Ecto neural progenitor cell (in vitro differentiated cells): Measurements from ENCODE around the gene MUC21.
"Not testable (repeated sequence)": the region's sequence is repeated elsewhere in the genome, so short reads cannot be mapped to it uniquely, and the experiment has no call there.

Experiments
- DNase-seq: peaks from one replicate; pipeline ENCODE4 v3.0.0-alpha.2; 2018; ENCODE audit warnings: low spot score

MUC21 gene

DNA sequence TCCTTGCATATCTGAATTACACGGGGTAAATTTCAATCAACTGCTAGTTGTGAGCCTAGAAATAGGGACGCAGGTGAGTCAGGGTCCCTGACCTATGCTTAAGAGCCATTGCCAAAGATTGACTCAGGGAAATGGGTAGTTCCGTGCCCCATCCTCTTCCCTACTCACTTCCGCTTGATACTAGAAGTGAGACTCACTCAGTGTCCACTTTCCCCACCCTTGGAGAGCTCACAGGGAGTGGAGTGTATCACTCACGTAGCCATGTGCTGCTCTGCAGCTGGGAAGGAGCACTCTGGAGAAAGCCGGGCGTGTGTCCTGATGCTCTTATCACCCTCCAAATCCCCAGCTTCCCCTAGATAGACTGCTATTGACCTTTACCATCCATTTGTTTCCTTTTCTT is 26.2 kb downstream of the MUC21 start:
- DNase-seq, result no peak

DNA sequence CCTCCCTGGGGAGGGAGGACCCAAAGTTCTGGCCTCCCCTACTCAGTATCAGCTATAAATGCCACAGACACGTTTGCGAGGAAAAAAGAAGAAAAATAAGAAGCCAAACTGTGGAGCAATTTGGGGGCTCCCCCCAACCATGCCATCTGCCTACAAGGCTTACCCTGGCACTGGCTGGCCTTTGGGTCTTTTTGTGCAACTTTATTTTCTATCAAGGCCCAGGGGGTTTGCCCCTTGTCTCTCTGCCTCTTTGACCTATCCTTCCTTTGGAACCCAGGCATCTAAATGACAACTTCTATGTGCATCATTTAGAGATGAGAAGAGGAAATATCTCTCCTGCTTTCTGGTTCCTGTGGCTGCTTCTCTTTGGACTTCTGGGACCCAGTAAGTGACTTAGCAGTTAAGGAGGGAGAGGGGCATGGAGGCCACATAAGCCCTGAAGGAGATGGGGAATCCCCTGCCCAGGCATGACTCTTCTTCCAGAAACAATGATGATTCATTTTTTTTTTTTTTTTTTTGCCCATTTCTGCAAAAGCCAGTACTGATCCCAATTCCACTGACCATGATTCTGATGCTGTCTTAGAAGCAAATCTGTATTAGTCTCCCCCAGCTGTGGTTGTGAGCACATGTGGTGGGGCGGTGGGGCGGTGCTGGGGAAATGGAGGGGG is 27.0 kb downstream of the MUC21 start, which contains the start of gene MUC22:
Gene MUC22 (plus strand): TSS at position 82 of the 668 bp plus-strand sequence. CDS start 233 bp downstream, at position 315.
- DNase-seq, result no peak

DNA sequence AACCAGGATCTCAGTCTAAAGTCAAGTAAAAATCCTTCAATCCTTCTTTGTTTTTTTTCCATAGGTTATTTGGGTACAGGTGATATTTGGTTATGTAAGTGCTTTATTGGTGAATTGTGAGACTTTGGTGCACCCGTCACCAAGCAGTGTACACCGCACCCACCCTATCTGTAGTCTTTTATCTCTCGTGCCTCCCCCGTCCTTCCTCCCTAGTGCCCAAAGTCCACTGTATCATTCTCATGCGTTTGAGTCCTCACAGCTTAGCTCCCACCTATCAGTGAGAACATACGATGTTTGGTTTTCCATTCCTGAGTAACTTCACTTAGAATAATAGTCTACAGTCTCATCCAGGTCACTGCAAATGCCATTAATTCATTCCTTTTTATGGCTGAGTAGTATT is 27.6 kb downstream of the MUC21 start:
- no peak for DNase-seq

- DNase-seq, result no peak
Measured at GRCh38 chr6:31016659-31017299, 33.3 kb downstream of the MUC21 start.

DNA sequence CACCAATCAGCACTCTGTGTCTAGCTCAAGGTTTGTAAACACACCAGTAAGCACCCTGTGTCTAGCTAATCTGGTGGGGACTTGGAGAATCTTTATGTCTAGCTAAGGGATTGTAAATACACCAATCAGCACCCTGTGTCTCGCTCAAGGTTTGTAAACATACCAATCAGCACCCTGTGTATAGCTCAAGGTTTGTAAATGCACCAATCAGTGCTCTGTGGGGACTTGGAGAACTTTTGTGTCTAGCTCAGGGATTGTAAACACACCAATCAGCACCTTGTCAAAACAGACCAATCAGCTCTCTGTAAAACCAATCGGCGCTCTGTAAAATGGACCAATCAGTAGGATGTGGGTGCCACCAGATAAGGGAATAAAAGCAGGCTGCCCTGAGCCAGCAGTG is 33.9 kb downstream of the MUC21 start:
- not testable (repeated sequence) for DNase-seq

- no peak for DNase-seq
Measured at GRCh38 chr6:31020057-31020456, 36.5 kb downstream of the MUC21 start.

DNA sequence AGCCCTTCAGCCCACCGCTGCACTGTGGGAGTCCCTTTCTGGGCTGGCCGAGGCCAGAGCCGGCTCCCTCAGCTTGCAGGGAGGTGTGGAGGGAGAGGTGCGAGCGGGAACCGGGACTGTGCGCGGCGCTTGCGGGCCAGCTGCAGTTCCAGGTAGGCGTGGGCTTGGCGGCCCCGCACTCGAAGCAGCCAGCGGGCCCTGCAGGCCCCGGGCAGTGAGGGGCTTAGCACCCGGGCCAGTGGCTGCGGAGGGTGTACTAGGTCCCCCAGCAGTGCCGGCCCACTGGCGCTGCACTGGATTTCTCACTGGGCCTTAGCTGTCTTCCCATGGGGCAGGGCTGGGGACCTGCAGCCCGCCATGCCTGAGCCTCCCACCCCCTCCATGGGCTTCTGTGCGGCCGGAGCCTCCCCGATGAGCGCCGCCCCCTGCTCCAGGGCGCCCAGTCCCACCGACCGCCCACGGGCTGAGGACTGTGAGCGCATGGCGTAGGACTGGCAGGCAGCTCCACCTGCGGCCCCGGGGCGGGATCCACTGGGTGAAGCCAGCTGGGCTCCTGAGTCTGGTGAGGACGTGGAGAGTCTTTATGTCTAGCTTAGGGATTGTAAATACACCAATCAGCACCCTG is 37.2 kb downstream of the MUC21 start:
- not testable (repeated sequence) for DNase-seq

DNA sequence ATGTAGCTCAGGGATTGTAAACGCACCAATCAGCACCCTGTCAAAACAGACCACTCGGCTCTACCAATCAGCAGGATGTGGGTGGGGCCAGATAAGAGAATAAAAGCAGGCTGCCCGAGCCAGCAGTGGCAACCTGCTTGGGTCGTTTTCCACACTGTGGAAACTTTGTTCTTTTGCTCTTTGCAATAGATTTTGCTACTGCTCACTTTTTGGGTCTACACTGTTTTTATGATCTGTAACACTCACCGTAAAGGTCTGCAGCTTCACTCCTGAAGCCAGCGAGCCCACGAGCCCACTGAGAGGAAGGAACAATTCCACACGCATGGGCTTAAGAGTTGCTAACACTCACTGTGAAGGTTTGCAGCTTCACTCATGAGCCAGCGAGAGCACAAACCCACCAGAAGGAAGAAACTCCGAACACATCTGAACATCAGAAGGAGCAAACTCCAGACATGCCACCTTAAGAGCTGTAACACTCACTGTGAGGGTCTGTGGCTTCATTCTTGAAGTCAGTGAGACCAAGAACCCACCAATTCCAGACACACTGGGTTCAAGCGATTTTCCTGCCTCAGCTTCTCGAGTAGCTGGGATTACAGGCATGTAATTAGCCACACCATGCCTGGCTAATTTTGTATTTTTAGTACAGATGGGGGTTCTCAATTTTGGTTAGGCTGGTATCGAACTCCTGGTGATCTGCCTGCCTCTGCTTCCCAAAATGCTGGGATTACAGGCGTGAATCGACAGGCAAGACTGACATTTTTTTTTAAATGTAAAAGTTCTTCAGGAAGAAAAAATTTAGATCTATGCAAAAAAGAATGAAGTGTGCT is 38.4 kb downstream of the MUC21 start:
- DNase-seq, result not testable (repeated sequence)

DNA sequence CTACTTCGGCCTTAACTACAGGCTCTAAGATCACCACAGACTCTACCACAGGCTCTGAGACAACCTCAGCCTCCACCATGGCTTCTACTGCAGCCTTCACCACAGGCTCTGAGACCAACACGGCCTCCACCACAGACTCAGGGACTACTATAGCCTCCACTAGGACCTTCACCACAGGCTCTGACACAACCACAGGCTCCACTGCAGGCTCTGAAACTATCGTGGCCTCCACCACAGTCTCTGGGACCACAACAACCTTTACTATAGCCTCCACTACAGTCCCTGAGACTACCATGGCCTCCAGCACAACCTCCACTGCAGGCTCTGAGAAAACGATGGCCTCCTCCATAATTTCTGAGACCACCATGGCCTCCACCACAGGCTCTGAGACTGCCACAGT is 42.1 kb downstream of the MUC21 start:
- no peak for DNase-seq

DNA sequence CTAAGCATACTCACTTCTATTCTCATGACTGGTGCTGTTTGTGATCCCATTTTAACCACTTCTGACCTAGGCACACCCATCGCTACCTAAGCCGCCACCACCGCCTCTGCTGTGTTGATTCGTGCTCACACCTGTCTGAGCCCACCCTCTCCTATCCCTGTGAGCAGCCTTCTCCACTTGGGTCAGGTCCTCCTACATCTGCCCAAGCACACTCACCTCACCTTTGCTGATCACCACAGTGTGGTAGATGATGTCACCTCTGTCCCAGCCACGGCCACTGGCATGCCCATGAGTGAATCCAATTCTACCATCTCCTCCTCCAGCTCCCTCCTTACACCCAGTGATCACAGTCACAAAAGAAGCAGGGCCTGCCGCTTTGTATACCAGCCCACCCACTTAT is 47.6 kb downstream of the MUC21 start:
- no peak for DNase-seq

GRCh38 chr6:31033075-31033474 is 49.6 kb downstream of the MUC21 start:
- DNase-seq, result no peak

DNA sequence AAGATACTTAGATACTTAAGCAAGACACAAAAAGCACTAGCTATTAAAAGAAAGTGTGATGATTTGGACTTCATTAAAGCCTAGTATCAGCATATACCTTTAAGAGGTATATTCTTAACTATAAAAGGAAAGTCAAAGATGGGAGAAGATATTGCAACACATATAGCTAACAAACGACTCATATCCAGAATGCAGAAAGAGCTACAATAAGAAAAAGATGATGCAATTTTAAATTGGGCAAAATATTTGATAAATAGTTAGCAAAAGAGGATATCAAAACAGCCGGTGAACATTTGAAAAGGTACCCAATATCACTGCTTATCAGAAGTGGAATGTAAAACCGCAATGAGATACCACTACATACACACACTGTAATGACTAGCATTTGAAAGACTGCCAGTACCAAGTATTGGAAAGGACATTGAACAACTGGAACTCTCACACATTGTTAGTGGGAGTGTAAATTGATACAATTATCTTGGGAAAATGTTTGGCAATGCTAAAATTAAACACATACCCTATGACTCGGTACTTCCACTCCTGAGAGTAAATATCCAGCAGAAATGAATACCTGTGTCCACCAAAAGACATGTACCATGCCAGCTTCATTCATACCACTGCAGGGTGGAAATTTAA is 52.5 kb downstream of the MUC21 start:
- DNase-seq, result no peak

GRCh38 chr6:31037169-31037568 is 53.7 kb downstream of the MUC21 start:
- no peak for DNase-seq

DNA sequence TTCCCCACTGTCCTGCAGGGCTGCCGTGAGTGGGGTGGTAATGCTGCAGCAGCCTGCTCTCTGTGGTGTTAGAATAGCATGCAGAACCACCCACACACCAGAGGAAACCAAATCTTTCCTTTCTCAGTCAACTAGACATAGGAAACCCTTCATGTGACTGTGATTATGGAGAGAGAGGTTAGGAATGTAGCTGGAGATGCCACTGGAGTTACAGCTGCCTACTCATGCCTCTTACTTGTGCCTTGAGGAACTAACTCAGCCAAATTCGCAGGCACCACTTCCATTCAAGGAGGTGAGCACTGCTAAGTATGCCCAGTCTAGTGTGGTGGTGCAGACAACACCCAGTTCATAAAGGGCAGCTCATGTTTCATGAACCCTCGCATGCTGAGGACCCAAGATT is 54.2 kb downstream of the MUC21 start:
- no peak for DNase-seq

DNA sequence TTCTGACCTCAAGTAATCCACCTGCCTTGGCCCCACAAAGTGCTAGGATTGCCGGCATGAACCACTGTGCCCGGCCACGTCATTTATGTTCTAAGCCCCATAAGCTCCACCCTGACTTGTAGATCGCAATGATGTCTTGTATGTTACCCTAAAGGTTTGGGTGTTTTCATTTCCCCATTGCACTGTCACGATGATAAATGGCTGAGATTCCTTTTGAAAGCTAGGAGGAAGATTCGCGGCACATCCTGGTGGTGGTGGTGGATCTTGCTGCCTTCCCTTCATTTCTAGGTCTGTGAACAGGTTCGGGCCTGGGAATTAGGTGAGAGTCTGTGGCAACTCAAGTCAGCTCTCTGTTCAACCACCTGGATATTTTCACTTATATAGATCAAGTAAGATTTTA is 55.0 kb downstream of the MUC21 start:
- DNase-seq, result no peak
